Ishikawa (cell line): ENCODE measurements around the gene TOP1.

Experiments used
- CREB1 ChIP-seq: IDR thresholded peaks from 2 replicates; pipeline ENCODE4 v1.6.1; 2012; ENCODE audit warnings: low read depth
- EP300 ChIP-seq: IDR thresholded peaks from 2 replicates; pipeline ENCODE4 v1.6.1; 2012; ENCODE audit warnings: borderline replicate concordance
- MAX ChIP-seq: IDR thresholded peaks from 2 replicates; pipeline ENCODE4 v1.6.1; 2012
- NFIC ChIP-seq: IDR thresholded peaks from 2 replicates; pipeline ENCODE4 v1.6.1; 2012
- RAD21 ChIP-seq: IDR thresholded peaks from 2 replicates; pipeline ENCODE4 v1.6.1; 2012; ENCODE audit warnings: low read depth
- REST ChIP-seq: IDR thresholded peaks from 2 replicates; pipeline ENCODE4 v1.6.1; 2012; ENCODE audit warnings: low read depth, mild to moderate bottlenecking
- TCF12 ChIP-seq: IDR thresholded peaks from 2 replicates; pipeline ENCODE4 v1.6.1; 2012; ENCODE audit warnings: low read depth
- YY1 ChIP-seq: IDR thresholded peaks from 2 replicates; pipeline ENCODE4 v1.6.1; 2012; ENCODE audit warnings: low read depth

GRCh38 chr20:41133709-41134361, 105.2 kb downstream of the TOP1 start:
- no peak for TF ChIP-seq NFIC
- no peak for TF ChIP-seq CREB1
- no peak for TF ChIP-seq EP300
- no peak for TF ChIP-seq TCF12
- TF ChIP-seq REST = no peak
- no peak for TF ChIP-seq RAD21
- no peak for TF ChIP-seq MAX
- no peak for TF ChIP-seq YY1
